Neural cell (in vitro differentiated cells): ENCODE measurements around the gene THADA. TPM values are rescaled to one million over a fixed set of nuclear protein-coding genes. Genes with fewer than 3 reads are reported as not detected.

Experiments
- H2AFZ ChIP-seq: fragments of 200-600, 300-800 bp; sonication (generic), shearing (Covaris generic); 2 replicates; pipeline ENCODE4 v1.6.0; 2014; ENCODE audit warnings: low read depth, mild to moderate bottlenecking, antibody characterized with exemption, low read length, moderate library complexity
- H3F3A ChIP-seq: fragments of 200-600 bp; shearing (Covaris generic); 2 replicates; pipeline ENCODE4 v1.6.1; 2016; ENCODE audit warnings: mild to moderate bottlenecking, moderate library complexity, mixed read lengths, antibody characterized with exemption, low read length; ENCODE audit not compliant: insufficient read depth, poor library complexity, severe bottlenecking
- H3K27ac ChIP-seq: fragments of 200-600, 300-800 bp; sonication (generic), shearing (Covaris generic); 2 replicates; pipeline ENCODE4 v1.5.1; 2014; ENCODE audit warnings: mild to moderate bottlenecking, low read length, moderate library complexity
- H3K27me3 ChIP-seq: fragments of 300-800, 200-600 bp; sonication (generic), shearing (Covaris generic); 2 replicates; pipeline ENCODE4 v1.6.0; 2014; ENCODE audit warnings: mild to moderate bottlenecking, low read depth, low read length, moderate library complexity; ENCODE audit not compliant: insufficient read depth
- H3K36me3 ChIP-seq: fragments of 300-800, 200-600 bp; sonication (generic), shearing (Covaris generic); 2 replicates; pipeline ENCODE4 v1.5.1; 2014; ENCODE audit warnings: mild to moderate bottlenecking, antibody characterized with exemption, low read length, moderate library complexity; ENCODE audit not compliant: insufficient read depth
- H3K4me2 ChIP-seq: fragments of 300-800, 200-600 bp; sonication (generic), shearing (Covaris generic); 2 replicates; pipeline ENCODE4 v1.6.0; 2014; ENCODE audit warnings: mild to moderate bottlenecking, low read length
- H3K4me3 ChIP-seq: fragments of 300-800, 200-600 bp; sonication (generic), shearing (Covaris generic); 2 replicates; pipeline ENCODE4 v1.5.1; 2014; ENCODE audit warnings: mild to moderate bottlenecking, low read length, moderate library complexity
- H3K79me2 ChIP-seq: fragments of 200-600 bp; shearing (Covaris generic); replicated peaks from 2 replicates; pipeline ENCODE4 v1.6.0; 2014; ENCODE audit warnings: mild to moderate bottlenecking, low read length, moderate library complexity; ENCODE audit not compliant: insufficient read depth
- H3K9ac ChIP-seq: fragments of 300-800, 200-600 bp; sonication (generic), shearing (Covaris generic); 2 replicates; pipeline ENCODE4 v1.6.1; 2016; ENCODE audit warnings: mild to moderate bottlenecking, low read length, mixed read lengths
- H3K9me2 ChIP-seq: fragments of 200-600 bp; shearing (Covaris generic); 2 replicates; pipeline ENCODE4 v1.6.1; 2016; ENCODE audit warnings: mild to moderate bottlenecking, low read length, mixed read lengths; ENCODE audit not compliant: insufficient read depth
- H3K9me3 ChIP-seq: fragments of 200-600, 300-800 bp; sonication (generic), shearing (Covaris generic); 2 replicates; pipeline ENCODE4 v1.6.1; 2016; ENCODE audit warnings: mild to moderate bottlenecking, mixed run types, low read length, moderate library complexity, mixed read lengths
- H4K20me1 ChIP-seq: fragments of 200-600 bp; shearing (Covaris generic); 2 replicates; pipeline ENCODE4 v1.6.1; 2016; ENCODE audit warnings: mild to moderate bottlenecking, mixed run types; ENCODE audit not compliant: insufficient read depth
- EP300 ChIP-seq: fragments of 450-650 bp; conservative IDR thresholded peaks from 2 replicates; pipeline ENCODE4 v1.6.1; 2014; ENCODE audit warnings: antibody characterized with exemption, mild to moderate bottlenecking, moderate library complexity; ENCODE audit not compliant: poor library complexity, severe bottlenecking
- EZH2 ChIP-seq: fragments of 200-600, 300-800 bp; shearing (Covaris generic), sonication (generic); IDR thresholded peaks from 2 replicates; pipeline ENCODE4 v1.6.1; 2014; ENCODE audit warnings: antibody characterized with exemption, low read length, borderline replicate concordance, mild to moderate bottlenecking; ENCODE audit not compliant: insufficient read depth, poor library complexity, severe bottlenecking
- MXI1 ChIP-seq: fragments of 450-650 bp; conservative IDR thresholded peaks from 2 replicates; pipeline ENCODE4 v1.6.1; 2014; ENCODE audit warnings: antibody characterized with exemption, mild to moderate bottlenecking; ENCODE audit not compliant: poor library complexity, severe bottlenecking
- POLR2AphosphoS5 ChIP-seq: IDR thresholded peaks from 2 replicates; pipeline ENCODE4 v1.6.1; 2012
- RAD21 ChIP-seq: fragments of 450-650 bp; conservative IDR thresholded peaks from 2 replicates; pipeline ENCODE4 v1.6.1; 2014; ENCODE audit warnings: antibody characterized with exemption, mild to moderate bottlenecking, moderate library complexity
- SMC3 ChIP-seq: fragments of 450-650 bp; conservative IDR thresholded peaks from 2 replicates; pipeline ENCODE4 v1.6.1; 2014; ENCODE audit warnings: antibody characterized with exemption, mild to moderate bottlenecking, moderate library complexity; ENCODE audit not compliant: poor library complexity
- TAF1 ChIP-seq: IDR thresholded peaks from 2 replicates; pipeline ENCODE4 v1.6.1; 2012; ENCODE audit warnings: low read depth
- polyA plus RNA-seq: library from polyadenylated mRNA; depleted of rRNA; stranded (reverse); fragments of >200 nt; gene quantifications from 2 replicates; pipeline ENCODE4 v1.2.3, GENCODE V29; 2014
- TF ChIP-seq, protein P1 (sequence below): fragments of 450-650 bp; IDR thresholded peaks from 2 replicates; pipeline ENCODE4 v1.5.1; 2014; ENCODE audit warnings: antibody characterized with exemption, mild to moderate bottlenecking, moderate library complexity; ENCODE audit not compliant: poor library complexity, severe bottlenecking
- TF ChIP-seq, protein P2 (sequence below): IDR thresholded peaks from 2 replicates; pipeline ENCODE4 v1.6.1; 2012; ENCODE audit warnings: borderline replicate concordance

The THADA gene
- polyA plus RNA-seq, 1 donor from 2014 or later, result 8.5 TPM

DNA sequence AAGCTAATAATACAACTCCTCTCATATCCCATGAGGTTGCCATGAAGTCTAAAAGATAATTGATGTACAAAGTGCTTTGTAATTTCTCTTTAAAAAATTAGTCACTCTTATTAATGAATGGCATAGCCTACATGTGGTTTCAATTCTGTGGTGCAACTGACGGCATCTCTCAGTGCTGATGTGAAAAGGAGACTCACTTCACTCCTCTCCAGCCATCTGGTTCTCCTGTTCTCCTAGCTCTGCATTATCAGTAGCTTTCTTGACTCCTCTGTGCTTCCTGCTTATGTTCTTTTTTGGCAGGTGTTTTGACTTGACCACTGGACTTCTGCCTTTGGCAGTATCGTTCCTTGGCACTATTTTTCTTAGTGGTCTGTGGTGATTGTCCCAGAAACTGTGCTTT lies 234.6 kb downstream of the THADA start:
- no peaks in the 10 kb centered on the region for H3K27me3 ChIP-seq
- no peak overlapping the region for H3K27ac ChIP-seq
- H3K9me2 ChIP-seq, result no peaks in the 10 kb centered on the region
- H4K20me1 ChIP-seq, result no peaks in the 10 kb centered on the region
- no peaks in the 10 kb centered on the region for H3K36me3 ChIP-seq
- H3K79me2 ChIP-seq, result no peaks in the 10 kb centered on the region
- H3K9me3 ChIP-seq, result no peaks in the 10 kb centered on the region
- H3K4me3 ChIP-seq, result no peak overlapping the region
- H3K4me2 ChIP-seq, result no peak overlapping the region
- H3F3A ChIP-seq, result no peaks in the 10 kb centered on the region
- no peak overlapping the region for H3K9ac ChIP-seq
- TF ChIP-seq EZH2, result no peak
- H2AFZ ChIP-seq, result no peak overlapping the region

DNA sequence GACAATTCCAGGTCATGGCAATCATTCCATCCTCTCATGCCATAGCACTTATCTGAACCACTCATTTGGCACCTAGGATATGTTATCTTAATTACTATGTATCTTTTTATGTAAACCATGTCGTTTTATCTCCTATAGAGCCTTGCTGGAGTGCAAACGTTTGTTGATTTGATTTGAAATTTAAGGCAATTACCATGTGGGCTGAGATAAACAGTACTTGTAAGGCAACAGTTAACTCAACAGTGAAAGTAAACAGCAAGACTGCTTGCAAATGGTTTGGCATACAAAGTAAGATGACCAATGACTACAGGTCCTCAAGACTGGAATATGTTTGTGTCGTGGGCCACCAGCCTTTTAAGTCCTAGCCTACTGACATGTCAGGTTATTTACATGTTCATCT lies 235.7 kb downstream of the THADA start:
- Histone ChIP-seq H4K20me1 (no peaks in the 10 kb centered on the region), H3K9ac (no peak overlapping the region), H3K4me3 (no peak overlapping the region), H3K79me2 (no peaks in the 10 kb centered on the region), H3K27ac (no peak overlapping the region), H3F3A (no peaks in the 10 kb centered on the region), H3K9me3 (no peaks in the 10 kb centered on the region), H3K4me2 (no peak overlapping the region), H3K36me3 (no peaks in the 10 kb centered on the region), H2AFZ (no peak overlapping the region), H3K9me2 (no peaks in the 10 kb centered on the region), H3K27me3 (no peaks in the 10 kb centered on the region)
- no peak for TF ChIP-seq EP300
- no peak for TF ChIP-seq TAF1
- no peak for TF ChIP-seq RAD21
- no peak for TF ChIP-seq MXI1
- no peak for TF ChIP-seq EZH2
- TF ChIP-seq POLR2AphosphoS5, result no peak
- TF ChIP-seq, protein P1, sequence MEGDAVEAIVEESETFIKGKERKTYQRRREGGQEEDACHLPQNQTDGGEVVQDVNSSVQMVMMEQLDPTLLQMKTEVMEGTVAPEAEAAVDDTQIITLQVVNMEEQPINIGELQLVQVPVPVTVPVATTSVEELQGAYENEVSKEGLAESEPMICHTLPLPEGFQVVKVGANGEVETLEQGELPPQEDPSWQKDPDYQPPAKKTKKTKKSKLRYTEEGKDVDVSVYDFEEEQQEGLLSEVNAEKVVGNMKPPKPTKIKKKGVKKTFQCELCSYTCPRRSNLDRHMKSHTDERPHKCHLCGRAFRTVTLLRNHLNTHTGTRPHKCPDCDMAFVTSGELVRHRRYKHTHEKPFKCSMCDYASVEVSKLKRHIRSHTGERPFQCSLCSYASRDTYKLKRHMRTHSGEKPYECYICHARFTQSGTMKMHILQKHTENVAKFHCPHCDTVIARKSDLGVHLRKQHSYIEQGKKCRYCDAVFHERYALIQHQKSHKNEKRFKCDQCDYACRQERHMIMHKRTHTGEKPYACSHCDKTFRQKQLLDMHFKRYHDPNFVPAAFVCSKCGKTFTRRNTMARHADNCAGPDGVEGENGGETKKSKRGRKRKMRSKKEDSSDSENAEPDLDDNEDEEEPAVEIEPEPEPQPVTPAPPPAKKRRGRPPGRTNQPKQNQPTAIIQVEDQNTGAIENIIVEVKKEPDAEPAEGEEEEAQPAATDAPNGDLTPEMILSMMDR, result no peak
- no peak for TF ChIP-seq SMC3
- TF ChIP-seq, protein P2, sequence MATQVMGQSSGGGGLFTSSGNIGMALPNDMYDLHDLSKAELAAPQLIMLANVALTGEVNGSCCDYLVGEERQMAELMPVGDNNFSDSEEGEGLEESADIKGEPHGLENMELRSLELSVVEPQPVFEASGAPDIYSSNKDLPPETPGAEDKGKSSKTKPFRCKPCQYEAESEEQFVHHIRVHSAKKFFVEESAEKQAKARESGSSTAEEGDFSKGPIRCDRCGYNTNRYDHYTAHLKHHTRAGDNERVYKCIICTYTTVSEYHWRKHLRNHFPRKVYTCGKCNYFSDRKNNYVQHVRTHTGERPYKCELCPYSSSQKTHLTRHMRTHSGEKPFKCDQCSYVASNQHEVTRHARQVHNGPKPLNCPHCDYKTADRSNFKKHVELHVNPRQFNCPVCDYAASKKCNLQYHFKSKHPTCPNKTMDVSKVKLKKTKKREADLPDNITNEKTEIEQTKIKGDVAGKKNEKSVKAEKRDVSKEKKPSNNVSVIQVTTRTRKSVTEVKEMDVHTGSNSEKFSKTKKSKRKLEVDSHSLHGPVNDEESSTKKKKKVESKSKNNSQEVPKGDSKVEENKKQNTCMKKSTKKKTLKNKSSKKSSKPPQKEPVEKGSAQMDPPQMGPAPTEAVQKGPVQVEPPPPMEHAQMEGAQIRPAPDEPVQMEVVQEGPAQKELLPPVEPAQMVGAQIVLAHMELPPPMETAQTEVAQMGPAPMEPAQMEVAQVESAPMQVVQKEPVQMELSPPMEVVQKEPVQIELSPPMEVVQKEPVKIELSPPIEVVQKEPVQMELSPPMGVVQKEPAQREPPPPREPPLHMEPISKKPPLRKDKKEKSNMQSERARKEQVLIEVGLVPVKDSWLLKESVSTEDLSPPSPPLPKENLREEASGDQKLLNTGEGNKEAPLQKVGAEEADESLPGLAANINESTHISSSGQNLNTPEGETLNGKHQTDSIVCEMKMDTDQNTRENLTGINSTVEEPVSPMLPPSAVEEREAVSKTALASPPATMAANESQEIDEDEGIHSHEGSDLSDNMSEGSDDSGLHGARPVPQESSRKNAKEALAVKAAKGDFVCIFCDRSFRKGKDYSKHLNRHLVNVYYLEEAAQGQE, result no peak

DNA sequence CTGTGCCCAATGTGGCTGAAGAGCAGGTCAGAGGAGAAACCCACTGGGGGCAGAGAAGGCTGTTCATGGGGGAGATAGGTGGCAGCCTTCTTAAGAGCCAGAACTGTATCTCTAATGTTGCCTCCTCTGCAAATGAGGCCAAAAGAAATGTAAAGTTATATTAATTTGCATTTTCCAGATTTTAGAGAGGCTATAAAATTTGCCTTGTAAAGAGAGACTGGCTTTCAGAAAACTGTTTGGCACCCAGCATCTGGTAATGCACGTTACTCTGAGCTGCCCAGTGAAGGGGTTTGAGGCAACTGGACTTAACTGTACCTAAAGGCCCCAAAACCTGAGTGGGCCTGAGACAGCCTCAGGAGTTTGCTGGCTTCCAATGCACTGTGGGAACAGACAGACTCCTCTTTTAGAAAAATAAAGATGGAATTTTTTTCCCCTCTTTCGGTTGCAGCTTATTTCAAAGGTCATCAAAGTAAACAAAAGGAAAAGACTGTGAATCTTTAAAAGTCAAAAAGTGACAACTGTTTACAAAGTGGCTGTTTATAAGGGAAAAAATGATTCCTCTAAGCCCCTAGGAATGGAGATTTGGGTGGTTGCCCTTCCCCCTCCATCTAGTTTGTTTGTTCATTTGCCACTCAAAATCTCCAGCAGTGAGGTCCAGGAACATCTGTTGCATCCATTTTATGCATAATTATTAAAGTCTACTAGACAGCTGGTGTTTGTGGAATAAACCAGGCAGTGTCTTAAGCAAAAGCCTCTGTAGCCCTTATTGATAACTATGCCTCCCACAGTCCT lies 237.2 kb downstream of the THADA start:
- no peak for TF ChIP-seq TAF1
- TF ChIP-seq, protein P2, result no peak
- no peak for TF ChIP-seq EP300
- Histone ChIP-seq H3K4me2 (no peak overlapping the region), H3K36me3 (no peaks in the 10 kb centered on the region)

More for the DNA sequence above, 237.2 kb downstream of the THADA start:
- no peaks in the 10 kb centered on the region for H4K20me1 ChIP-seq
- no peaks in the 10 kb centered on the region for H3K79me2 ChIP-seq
- no peak overlapping the region for H3K4me3 ChIP-seq
- H3K27ac ChIP-seq, result no peak overlapping the region
- no peaks in the 10 kb centered on the region for H3F3A ChIP-seq
- no peaks in the 10 kb centered on the region for H3K27me3 ChIP-seq
- no peak overlapping the region for H2AFZ ChIP-seq
- H3K9me3 ChIP-seq, result no peaks in the 10 kb centered on the region
- H3K9me2 ChIP-seq, result no peaks in the 10 kb centered on the region
- H3K9ac ChIP-seq, result no peak overlapping the region
